GM12872 (cell line): Measurements from ENCODE around the gene SLC66A2.

Source experiments
- TF ChIP-seq, protein P1 (sequence below): IDR thresholded peaks from 3 replicates; pipeline ENCODE4 v1.5.1; 2011; ENCODE audit warnings: low read depth, mild to moderate bottlenecking, low read length, moderate library complexity; ENCODE audit not compliant: insufficient read depth

Gene SLC66A2

DNA sequence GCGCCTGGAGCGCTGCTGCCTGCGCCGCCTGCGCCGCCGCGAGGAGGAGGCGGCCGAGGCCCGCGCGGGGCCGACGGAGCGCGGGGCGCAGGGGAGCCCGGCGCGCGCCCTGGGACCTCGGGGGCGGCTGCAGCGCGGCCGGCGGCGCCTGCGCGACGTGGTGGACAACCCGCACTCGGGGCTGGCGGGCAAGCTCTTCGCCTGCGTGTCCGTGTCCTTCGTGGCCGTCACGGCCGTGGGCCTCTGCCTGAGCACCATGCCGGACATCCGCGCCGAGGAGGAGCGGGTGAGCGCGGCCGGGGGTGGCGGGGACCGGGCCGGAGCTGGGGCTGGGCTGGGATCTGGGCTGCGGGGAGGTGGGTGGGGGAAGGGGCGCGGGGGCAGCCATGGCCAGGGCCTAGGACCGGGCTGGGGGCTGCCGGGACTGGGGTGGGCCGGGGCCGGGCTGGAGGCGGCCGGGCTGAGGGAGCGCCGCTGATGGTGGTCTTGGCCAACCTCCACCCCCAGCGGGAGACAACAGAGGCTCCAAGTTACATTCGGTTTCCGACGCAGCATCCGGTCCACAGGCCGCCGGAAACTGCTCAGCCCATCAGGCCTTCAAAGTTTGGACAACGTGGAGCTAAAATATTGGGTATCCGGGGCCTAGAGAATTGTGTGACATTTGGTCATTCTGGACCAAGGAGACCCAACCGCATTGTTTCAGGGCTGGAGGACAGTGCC is 87.3 kb downstream of the SLC66A2 start:
- TF ChIP-seq, protein P1, sequence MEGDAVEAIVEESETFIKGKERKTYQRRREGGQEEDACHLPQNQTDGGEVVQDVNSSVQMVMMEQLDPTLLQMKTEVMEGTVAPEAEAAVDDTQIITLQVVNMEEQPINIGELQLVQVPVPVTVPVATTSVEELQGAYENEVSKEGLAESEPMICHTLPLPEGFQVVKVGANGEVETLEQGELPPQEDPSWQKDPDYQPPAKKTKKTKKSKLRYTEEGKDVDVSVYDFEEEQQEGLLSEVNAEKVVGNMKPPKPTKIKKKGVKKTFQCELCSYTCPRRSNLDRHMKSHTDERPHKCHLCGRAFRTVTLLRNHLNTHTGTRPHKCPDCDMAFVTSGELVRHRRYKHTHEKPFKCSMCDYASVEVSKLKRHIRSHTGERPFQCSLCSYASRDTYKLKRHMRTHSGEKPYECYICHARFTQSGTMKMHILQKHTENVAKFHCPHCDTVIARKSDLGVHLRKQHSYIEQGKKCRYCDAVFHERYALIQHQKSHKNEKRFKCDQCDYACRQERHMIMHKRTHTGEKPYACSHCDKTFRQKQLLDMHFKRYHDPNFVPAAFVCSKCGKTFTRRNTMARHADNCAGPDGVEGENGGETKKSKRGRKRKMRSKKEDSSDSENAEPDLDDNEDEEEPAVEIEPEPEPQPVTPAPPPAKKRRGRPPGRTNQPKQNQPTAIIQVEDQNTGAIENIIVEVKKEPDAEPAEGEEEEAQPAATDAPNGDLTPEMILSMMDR: no peak

DNA sequence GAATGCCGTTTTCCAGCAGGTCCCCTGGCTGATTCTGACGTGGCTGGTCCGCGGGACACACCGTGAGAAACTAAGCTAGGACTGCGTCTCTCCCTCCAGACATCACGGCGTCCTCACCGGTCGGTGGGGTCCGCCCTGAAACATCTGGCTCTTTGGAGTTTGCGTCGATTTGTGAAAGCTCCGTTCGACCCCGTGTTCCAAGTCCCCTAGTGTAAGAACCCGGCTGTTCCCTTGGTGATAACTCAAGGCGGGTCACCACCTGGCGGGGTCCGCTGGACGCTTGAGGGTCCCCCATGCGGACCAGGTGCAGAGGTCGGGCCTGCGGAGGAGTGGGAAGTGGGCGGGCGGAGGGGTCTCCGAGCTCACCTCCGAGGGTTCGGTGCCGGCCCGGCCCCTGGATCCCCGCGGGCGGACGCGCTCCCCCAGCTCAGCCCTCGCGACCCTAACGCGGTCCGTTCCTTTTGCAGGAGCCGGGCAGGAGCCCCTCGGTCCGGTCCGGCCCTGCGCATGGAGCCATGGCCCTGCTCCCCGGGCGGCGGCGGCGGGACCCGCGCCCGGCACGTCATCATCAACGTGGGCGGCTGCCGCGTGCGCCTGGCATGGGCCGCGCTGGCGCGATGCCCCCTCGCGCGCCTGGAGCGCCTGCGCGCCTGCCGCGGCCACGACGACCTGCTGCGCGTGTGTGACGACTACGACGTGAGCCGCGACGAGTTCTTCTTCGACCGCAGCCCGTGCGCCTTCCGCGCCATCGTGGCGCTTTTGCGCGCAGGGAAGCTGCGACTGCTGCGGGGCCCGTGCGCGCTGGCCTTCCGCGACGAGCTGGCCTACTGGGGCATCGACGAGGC is 88.1 kb downstream of the SLC66A2 start:
- TF ChIP-seq, protein P1: no peak

DNA sequence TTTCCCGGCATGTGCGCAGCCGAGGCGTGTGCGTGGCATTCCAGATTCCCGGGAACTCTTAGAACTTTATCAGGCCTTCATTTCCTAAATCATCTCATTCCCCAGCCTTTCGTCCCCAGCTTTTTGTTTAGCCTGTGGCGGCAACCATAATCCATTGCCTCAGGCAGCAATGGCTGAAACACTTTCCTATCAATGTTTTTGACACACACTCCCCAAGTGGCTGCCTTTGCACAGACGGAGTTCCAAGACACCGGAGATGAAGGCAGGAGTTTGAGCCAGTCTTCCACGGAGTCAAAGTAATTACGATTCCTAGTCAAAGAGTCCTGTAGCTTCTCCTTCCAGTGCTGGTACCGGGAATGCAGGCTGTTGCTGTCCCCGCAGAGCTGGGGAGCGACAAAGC is 88.9 kb downstream of the SLC66A2 start:
- TF ChIP-seq, protein P1: no peak

DNA sequence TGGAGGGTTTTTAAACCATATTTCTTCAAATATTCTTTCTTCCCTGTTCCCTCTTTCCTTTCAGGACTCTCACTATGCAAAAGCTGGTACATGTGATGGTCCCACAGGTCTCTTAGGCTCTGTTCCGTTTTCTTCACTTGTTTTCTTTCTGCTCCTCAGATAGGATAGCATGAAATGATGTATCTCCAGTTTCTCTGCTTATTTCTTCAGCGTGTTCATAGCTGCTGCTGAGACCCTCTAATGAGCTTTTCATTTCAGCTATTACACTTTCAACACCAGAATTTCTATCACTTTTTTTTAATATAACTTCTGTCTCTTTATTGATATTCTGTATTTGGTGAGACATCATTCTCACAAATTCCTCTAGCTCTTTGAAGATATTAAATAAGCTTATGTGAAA is 89.8 kb downstream of the SLC66A2 start:
- TF ChIP-seq, protein P1: no peak

DNA sequence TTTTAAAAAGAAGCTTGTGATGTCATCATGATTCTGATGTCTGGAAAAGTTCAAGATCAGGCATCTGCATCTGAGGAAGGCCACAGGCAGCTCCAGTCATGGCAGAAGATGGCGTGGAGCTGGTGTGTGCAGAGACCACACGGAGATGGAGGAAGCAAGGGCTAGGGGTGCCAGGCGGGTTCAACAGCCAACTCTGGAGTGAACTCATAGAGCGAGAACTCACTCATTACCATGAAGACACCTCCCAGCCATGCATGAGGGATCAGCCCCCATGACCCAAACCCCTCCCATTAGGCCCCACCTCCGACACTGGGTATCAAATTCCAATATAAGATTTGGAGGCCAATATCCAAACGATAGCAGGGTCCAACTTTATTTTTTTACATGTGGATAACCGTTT is 92.1 kb downstream of the SLC66A2 start:
- TF ChIP-seq, protein P1: no peak

DNA sequence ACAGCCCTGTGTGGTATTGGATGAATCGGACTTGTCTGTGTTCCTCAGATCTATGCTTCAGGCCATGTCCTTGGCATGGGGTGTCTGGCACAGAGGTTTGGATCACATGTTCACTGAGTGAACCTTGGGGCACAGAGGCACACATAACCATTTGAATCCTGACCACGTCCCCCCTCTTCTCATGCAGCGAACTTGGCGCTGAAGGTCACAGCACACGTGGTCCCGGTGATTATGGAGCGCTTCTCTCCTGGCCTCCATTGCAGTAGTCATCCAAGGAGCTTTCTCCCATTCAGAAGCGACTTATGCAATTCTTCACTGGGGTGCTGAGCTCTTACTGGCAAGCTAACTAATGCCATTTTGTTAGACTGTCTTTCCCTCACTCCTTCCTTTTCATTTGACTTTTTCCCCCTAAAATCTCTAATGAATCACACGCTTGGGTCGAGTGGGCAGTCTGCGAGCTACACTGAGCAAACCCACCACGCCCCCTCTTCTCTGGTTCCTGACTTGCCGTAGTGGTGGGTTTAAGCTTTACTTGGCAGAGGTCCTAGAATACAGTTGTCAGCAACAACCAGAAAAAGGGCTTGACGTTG is 94.3 kb downstream of the SLC66A2 start:
- TF ChIP-seq, protein P1: no peak
